ENCODE measurements around the gene BRSK2.

BRSK2 gene

DNA sequence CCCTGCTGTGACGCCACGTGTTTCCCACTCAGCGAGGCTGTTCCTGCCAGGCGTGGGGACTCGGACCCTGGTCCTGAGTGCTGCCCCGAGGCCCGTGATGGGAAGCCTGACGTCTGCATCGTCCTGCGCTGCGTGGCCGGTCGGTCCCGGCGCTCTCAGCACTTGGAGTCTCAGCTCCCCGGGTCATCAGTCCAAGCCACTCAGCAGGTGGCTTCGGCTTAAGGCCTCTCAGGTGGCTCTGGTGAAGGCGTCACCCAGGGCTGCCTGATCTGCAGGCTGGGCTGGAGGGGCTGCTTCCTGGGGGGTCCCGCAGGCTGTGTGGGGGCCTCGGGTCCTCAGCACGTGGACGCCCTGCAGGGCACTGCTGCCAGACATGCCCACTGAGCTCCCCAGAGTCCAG lies 35.3 kb downstream of the BRSK2 start:
- Histone ChIP-seq H3K4me1 (ENCODE audit: low read length) (no peaks in the 10 kb centered on the region), H3K9me2 (replicated peaks; ENCODE audit: insufficient read depth, low read length) (no peaks in the 10 kb centered on the region), H3K9ac (ENCODE audit: low read length) (no peak overlapping the region), H3K36me3 (replicated peaks; ENCODE audit: insufficient read depth, low read length) (no peaks in the 10 kb centered on the region), H3K4me3 (ENCODE audit: low read length) (no peak overlapping the region), H4K20me1 (ENCODE audit: insufficient read depth, low read length) (no peaks in the 10 kb centered on the region), H3K27ac (ENCODE audit: low read length) (no peak overlapping the region), H3K9me3 (replicated peaks; ENCODE audit: insufficient read depth, low read length) (no peaks in the 10 kb centered on the region), H3K79me2 (ENCODE audit: low read length) (no peaks in the 10 kb centered on the region), H3F3A (ENCODE audit: insufficient read depth, low read length) (no peaks in the 10 kb centered on the region), H3K4me2 (ENCODE audit: low read depth, low read length) (no peak overlapping the region), H3K27me3 (replicated peaks; ENCODE audit: insufficient read depth, low read length) (no peaks in the 10 kb centered on the region; the same call in 1 of the 2 replicates), H2AFZ (ENCODE audit: low read length) (no peak overlapping the region)
- DNase-seq, result no peak
- no peak for TF ChIP-seq EZH2phosphoT487 (IDR thresholded peaks at IDR 0.05; ENCODE audit: low read length)
- TF ChIP-seq, protein P1, sequence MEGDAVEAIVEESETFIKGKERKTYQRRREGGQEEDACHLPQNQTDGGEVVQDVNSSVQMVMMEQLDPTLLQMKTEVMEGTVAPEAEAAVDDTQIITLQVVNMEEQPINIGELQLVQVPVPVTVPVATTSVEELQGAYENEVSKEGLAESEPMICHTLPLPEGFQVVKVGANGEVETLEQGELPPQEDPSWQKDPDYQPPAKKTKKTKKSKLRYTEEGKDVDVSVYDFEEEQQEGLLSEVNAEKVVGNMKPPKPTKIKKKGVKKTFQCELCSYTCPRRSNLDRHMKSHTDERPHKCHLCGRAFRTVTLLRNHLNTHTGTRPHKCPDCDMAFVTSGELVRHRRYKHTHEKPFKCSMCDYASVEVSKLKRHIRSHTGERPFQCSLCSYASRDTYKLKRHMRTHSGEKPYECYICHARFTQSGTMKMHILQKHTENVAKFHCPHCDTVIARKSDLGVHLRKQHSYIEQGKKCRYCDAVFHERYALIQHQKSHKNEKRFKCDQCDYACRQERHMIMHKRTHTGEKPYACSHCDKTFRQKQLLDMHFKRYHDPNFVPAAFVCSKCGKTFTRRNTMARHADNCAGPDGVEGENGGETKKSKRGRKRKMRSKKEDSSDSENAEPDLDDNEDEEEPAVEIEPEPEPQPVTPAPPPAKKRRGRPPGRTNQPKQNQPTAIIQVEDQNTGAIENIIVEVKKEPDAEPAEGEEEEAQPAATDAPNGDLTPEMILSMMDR (IDR thresholded peaks at IDR 0.05; ENCODE audit: low read length), result no peak
- no peak for TF ChIP-seq EZH2 (optimal IDR thresholded peaks at IDR 0.05; ENCODE audit: low read depth, low read length)

DNA sequence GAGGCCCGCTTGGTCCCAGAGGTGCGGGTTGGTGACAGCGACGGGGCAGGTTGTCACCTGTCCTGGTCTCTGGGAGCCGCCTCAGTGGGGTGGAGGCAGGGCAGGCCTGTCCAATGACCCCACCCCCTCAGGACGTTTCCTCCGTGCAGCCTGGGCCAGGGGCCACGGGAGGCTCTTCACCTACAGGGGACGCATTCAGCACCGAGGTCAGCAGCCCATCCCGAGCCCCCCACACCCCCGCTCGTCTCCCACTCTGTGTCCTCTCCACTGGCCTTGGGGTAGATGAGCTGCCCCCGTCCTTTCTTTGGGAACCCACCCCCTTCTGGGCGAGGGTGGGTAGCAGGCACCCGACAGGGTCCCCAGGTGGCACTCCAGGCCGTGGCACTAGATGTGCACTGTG lies 35.7 kb downstream of the BRSK2 start:
- no peaks in the 10 kb centered on the region for H3K79me2 ChIP-seq (ENCODE audit: low read length)
- DNase-seq, result no peak
- no peaks in the 10 kb centered on the region for H3K4me1 ChIP-seq (ENCODE audit: low read length)
- H3K36me3 ChIP-seq (replicated peaks; ENCODE audit: insufficient read depth, low read length), result no peaks in the 10 kb centered on the region
- no peak overlapping the region for H3K4me3 ChIP-seq (ENCODE audit: low read length)
- no peaks in the 10 kb centered on the region for H4K20me1 ChIP-seq (ENCODE audit: insufficient read depth, low read length)
- TF ChIP-seq EZH2 (optimal IDR thresholded peaks at IDR 0.05; ENCODE audit: low read depth, low read length) (no peak), EZH2phosphoT487 (IDR thresholded peaks at IDR 0.05; ENCODE audit: low read length) (no peak)
- TF ChIP-seq, protein P1 (IDR thresholded peaks at IDR 0.05; ENCODE audit: low read length), result no peak
- no peak overlapping the region for H3K27ac ChIP-seq (ENCODE audit: low read length)
- H3K9me3 ChIP-seq (replicated peaks; ENCODE audit: insufficient read depth, low read length), result no peaks in the 10 kb centered on the region
- no peaks in the 10 kb centered on the region; the same call in 1 of the 2 replicates for H3K27me3 ChIP-seq (replicated peaks; ENCODE audit: insufficient read depth, low read length)
- no peaks in the 10 kb centered on the region for H3F3A ChIP-seq (ENCODE audit: insufficient read depth, low read length)
- no peak overlapping the region for H3K9ac ChIP-seq (ENCODE audit: low read length)
- H2AFZ ChIP-seq (ENCODE audit: low read length), result no peak overlapping the region
- H3K9me2 ChIP-seq (replicated peaks; ENCODE audit: insufficient read depth, low read length), result no peaks in the 10 kb centered on the region
- no peak overlapping the region for H3K4me2 ChIP-seq (ENCODE audit: low read depth, low read length)

DNA sequence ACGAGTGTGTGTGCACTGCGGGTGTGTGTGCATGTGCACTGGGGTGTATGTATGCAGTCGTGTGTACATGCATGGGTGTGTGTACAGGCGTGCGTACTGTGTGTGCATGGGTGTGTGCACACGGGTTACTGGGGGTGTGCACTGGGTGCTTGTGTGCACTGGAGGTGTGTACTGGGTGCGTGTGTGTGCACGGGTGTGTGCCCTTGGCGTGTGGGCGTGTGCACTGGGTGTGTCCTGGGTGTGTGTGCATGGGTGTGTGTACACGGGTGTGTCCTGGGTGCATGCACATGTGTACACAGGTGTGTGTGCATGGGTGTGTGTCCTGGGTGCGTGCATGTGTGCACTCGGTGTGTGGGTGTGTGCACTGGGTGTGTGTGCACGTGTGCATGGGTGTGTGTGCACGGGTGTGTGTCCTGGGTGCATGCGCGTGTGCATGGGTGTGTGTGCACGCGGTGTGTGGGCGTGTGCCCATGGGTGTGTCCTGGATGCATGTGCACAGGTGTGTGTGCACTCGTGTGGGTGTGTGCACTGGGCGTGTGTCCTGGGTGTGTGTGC lies 39.1 kb downstream of the BRSK2 start:
- Histone ChIP-seq H3K4me1 (ENCODE audit: low read length) (no peaks in the 10 kb centered on the region), H3K9me2 (replicated peaks; ENCODE audit: insufficient read depth, low read length) (no peaks in the 10 kb centered on the region), H2AFZ (ENCODE audit: low read length) (no peak overlapping the region), H3F3A (ENCODE audit: insufficient read depth, low read length) (no peaks in the 10 kb centered on the region), H3K4me2 (ENCODE audit: low read depth, low read length) (no peak overlapping the region), H3K79me2 (ENCODE audit: low read length) (no peaks in the 10 kb centered on the region), H4K20me1 (ENCODE audit: insufficient read depth, low read length) (no peaks in the 10 kb centered on the region), H3K4me3 (ENCODE audit: low read length) (no peak overlapping the region), H3K36me3 (replicated peaks; ENCODE audit: insufficient read depth, low read length) (no peaks in the 10 kb centered on the region), H3K27ac (ENCODE audit: low read length) (no peak overlapping the region), H3K9ac (ENCODE audit: low read length) (no peak overlapping the region), H3K9me3 (replicated peaks; ENCODE audit: insufficient read depth, low read length) (no peaks in the 10 kb centered on the region), H3K27me3 (replicated peaks; ENCODE audit: insufficient read depth, low read length) (no peaks in the 10 kb centered on the region; the same call in 1 of the 2 replicates)
- TF ChIP-seq, protein P1 (IDR thresholded peaks at IDR 0.05; ENCODE audit: low read length), result no peak
- TF ChIP-seq EZH2 (optimal IDR thresholded peaks at IDR 0.05; ENCODE audit: low read depth, low read length) (no peak), EZH2phosphoT487 (IDR thresholded peaks at IDR 0.05; ENCODE audit: low read length) (no peak)
- DNase-seq, result no peak
